GM12878 (cell line): Measurements from ENCODE around the gene INIP. TPM values are rescaled to one million over a fixed set of nuclear protein-coding genes. Genes with fewer than 3 reads are reported as not detected.

Experiments used
- ASH2L ChIP-seq: fragments of 300-600, 200-600 bp; sonication (generic); IDR thresholded peaks from 2 replicates; pipeline ENCODE4 v1.6.1; 2017; ENCODE audit warnings: low read depth, mild to moderate bottlenecking, borderline replicate concordance
- HCFC1 ChIP-seq: fragments of 150-350 bp; IDR thresholded peaks from 2 replicates; pipeline ENCODE4 v1.6.1; 2014; ENCODE audit warnings: low read length
- HDAC6 ChIP-seq: fragments of 200-600 bp; sonication (generic); IDR thresholded peaks from one replicate; pipeline ENCODE4 v1.8.0; 2017; ENCODE audit warnings: antibody characterized with exemption; ENCODE audit not compliant: unreplicated experiment
- IKZF2 ChIP-seq, 2 experiments: fragments of 450-650 bp; IDR thresholded peaks; 2 replicates each; pipeline ENCODE4 v1.6.1; 2017; ENCODE audit warnings: mild to moderate bottlenecking in 2 of 2, moderate library complexity in 2 of 2
- LARP7 ChIP-seq: fragments of 450-650 bp; IDR thresholded peaks from 2 replicates; pipeline ENCODE4 v1.6.1; 2017; ENCODE audit warnings: mild to moderate bottlenecking
- NFIC ChIP-seq: IDR thresholded peaks from 2 replicates; pipeline ENCODE4 v1.6.1; 2012; ENCODE audit warnings: low read depth, mild to moderate bottlenecking, inconsistent platforms, low read length, moderate library complexity
- NFYA ChIP-seq: IDR thresholded peaks from 2 replicates; pipeline ENCODE4 v1.6.1; 2011; ENCODE audit warnings: low read depth, mild to moderate bottlenecking, low read length, improper control_type of control experiment, borderline replicate concordance
- NKRF ChIP-seq: fragments of 450-650 bp; conservative IDR thresholded peaks from 2 replicates; pipeline ENCODE4 v1.6.1; 2017; ENCODE audit warnings: mild to moderate bottlenecking, moderate library complexity
- NR2F1 ChIP-seq: fragments of 450-650 bp; conservative IDR thresholded peaks from 2 replicates; pipeline ENCODE4 v1.6.1; 2017; ENCODE audit warnings: mild to moderate bottlenecking
- PAX5 ChIP-seq: IDR thresholded peaks from 2 replicates; pipeline ENCODE4 v1.6.1; 2011; ENCODE audit warnings: low read depth, low read length, borderline replicate concordance
- POLR2AphosphoS5 ChIP-seq: IDR thresholded peaks from 2 replicates; pipeline ENCODE4 v1.6.1; 2011; ENCODE audit warnings: mild to moderate bottlenecking, low read length, inconsistent platforms
- POU2F2 ChIP-seq: IDR thresholded peaks from 3 replicates; pipeline ENCODE4 v1.6.1; 2011; ENCODE audit warnings: low read depth, mild to moderate bottlenecking, low read length, borderline replicate concordance
- RAD51 ChIP-seq: fragments of 450-650 bp; IDR thresholded peaks from 2 replicates; pipeline ENCODE4 v1.6.1; 2016; ENCODE audit warnings: moderate library complexity, mild to moderate bottlenecking, inconsistent platforms
- RBBP5 ChIP-seq: fragments of 200-600 bp; sonication (generic); conservative IDR thresholded peaks from 2 replicates; pipeline ENCODE4 v1.6.1; 2016
- RCOR1 ChIP-seq: conservative IDR thresholded peaks from 2 replicates; pipeline ENCODE4 v1.6.1; 2012; ENCODE audit warnings: low read depth, low read length, improper control_type of control experiment
- RUNX3 ChIP-seq: IDR thresholded peaks from 2 replicates; pipeline ENCODE4 v1.6.1; 2012; ENCODE audit warnings: low read length, inconsistent platforms
- SIX5 ChIP-seq: IDR thresholded peaks from 2 replicates; pipeline ENCODE4 v1.6.1; 2011; ENCODE audit warnings: mild to moderate bottlenecking, low read depth, low read length, moderate library complexity; ENCODE audit not compliant: severe bottlenecking
- SMC3 ChIP-seq: IDR thresholded peaks from 2 replicates; pipeline ENCODE4 v1.6.1; 2011; ENCODE audit warnings: low read length, improper control_type of control experiment, borderline replicate concordance
- SREBF1 ChIP-seq: IDR thresholded peaks from 2 replicates; pipeline ENCODE4 v1.6.1; 2012; ENCODE audit warnings: mild to moderate bottlenecking, low read length
- SUZ12 ChIP-seq: fragments of 200-600 bp; sonication (generic); IDR thresholded peaks from one replicate; pipeline ENCODE4 v1.6.1; 2018; ENCODE audit warnings: antibody characterized with exemption, mild to moderate bottlenecking; ENCODE audit not compliant: unreplicated experiment
- USF1 ChIP-seq: IDR thresholded peaks from 2 replicates; pipeline ENCODE4 v1.6.1; 2011; ENCODE audit warnings: borderline replicate concordance, low read depth, mild to moderate bottlenecking, moderate library complexity, mixed read lengths, low read length; ENCODE audit not compliant: insufficient read depth; ENCODE audit errors: extremely low read length
- WRNIP1 ChIP-seq: IDR thresholded peaks from 2 replicates; pipeline ENCODE4 v1.6.1; 2011; ENCODE audit warnings: low read depth, low read length, improper control_type of control experiment, borderline replicate concordance
- YBX1 ChIP-seq: fragments of 450-650 bp; IDR thresholded peaks from 2 replicates; pipeline ENCODE4 v1.6.1; 2016; ENCODE audit warnings: antibody characterized with exemption
- ZBTB4 ChIP-seq: fragments of 450-650 bp; formaldehyde crosslinking; IDR thresholded peaks from 2 replicates; pipeline ENCODE4 v1.4.0; 2022; ENCODE audit warnings: mild to moderate bottlenecking, moderate library complexity
- ZNF207 ChIP-seq: fragments of 450-650 bp; IDR thresholded peaks from 2 replicates; pipeline ENCODE4 v1.6.1; 2014; ENCODE audit warnings: antibody characterized with exemption, mild to moderate bottlenecking, borderline replicate concordance
- polyA plus RNA-seq, 11 experiments: library from polyadenylated mRNA; depleted of rRNA in 4 of 11; unstranded in 6 of 11; stranded (reverse) in 5 of 11; fragments of >200 nt; fragmentation: Nextera tagmentation in 4 of 11; fragmentation: Illumina TruSeq in 1 of 11; extraction: Ambion mirVana in 4 of 11; extraction: Trizol in 1 of 11; gene quantifications; 1 replicate in 1 of 11; 2 replicates in 10 of 11; pipeline versions ENCODE4 v1.2.1 to v1.2.3, GENCODE V29; 2011 to 2016; ENCODE audit warnings: inconsistent platforms in 2 of 11, missing spikeins in 2 of 11, low read depth in 1 of 11
- total RNA-seq, 4 experiments: library from RNA; depleted of rRNA in 3 of 4; stranded (reverse); fragments of >200 nt in 3 of 4; fragmentation: Illumina TruSeq in 1 of 4; extraction: Trizol in 1 of 4; gene quantifications; 2 replicates each; pipeline versions ENCODE4 v1.2.1 to v1.2.3, GENCODE V29; 2013 to 2021

The INIP gene
- total and polyA plus RNA-seq, 10 of the 15 experiments (the other 5 are each of a cell fraction or from before 2014, with no cell fraction given), result 18.9 to 66.5 (median 37.7) TPM

DNA sequence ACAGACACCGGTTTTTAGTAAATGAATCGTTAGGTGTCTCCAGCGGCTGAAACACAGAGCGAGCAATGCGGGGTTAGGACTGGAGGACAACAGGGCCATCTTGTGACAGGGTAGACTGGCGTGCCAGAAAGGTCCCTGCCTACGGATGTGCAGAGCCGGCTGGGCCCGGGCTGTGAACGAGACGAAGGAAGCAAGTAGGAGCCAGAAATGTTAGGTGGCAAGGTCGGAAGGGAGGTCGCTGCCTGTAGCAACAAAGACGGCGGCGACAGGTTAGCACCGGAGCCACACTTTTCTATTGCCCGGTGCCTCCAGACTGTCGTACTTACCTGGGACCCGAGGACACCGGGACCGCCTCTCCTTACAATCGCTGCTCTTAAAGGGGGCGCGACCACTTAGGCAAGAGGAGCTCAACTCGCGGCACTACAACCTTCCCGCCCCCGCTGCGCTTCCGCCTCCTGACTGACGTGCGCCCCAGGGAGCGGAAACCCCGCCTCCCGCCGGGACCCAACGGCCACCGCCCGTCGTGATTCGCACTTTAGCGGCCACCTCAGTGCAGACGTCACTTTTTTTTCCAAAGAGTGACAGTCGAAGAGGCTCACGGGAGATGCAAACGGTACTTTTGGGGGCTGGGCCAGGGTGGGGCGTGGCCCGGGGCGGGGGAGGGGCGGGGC is at the start of gene INIP (continued):
- TF ChIP-seq SUZ12, result no peak
- TF ChIP-seq HCFC1, result no peak
- TF ChIP-seq NFYA, result no peak
- TF ChIP-seq IKZF2 (IDR thresholded peaks at IDR 0.05), result no peak
- TF ChIP-seq NKRF, result peak; percentile 94
- no peak for TF ChIP-seq ASH2L
- TF ChIP-seq SIX5, result no peak
- no peak for TF ChIP-seq NFIC
- peak; percentile 46; the same call in 1 of the 3 replicates for TF ChIP-seq POU2F2
- no peak for TF ChIP-seq PAX5
- no peak for TF ChIP-seq ZNF207
- TF ChIP-seq RCOR1, result no peak
- TF ChIP-seq USF1, result no peak
- TF ChIP-seq RBBP5, result no peak
- no peak for TF ChIP-seq YBX1
- no peak for TF ChIP-seq LARP7
- TF ChIP-seq HDAC6, result no peak
- peak; percentile 31; the same call in 1 of the 2 replicates for TF ChIP-seq SMC3
- TF ChIP-seq RUNX3, result no peak
- TF ChIP-seq NR2F1, result no peak; the same call in 1 of the 2 replicates
- no peak for TF ChIP-seq SREBF1
- TF ChIP-seq POLR2AphosphoS5, result peak; percentile 84
- TF ChIP-seq ZBTB4 (CRISPR knock-in tag), result no peak
- no peak for TF ChIP-seq RAD51
- TF ChIP-seq WRNIP1, result no peak
